Stomach (tissue), 9 donors: ENCODE results near the gene LARGE1. TPM values are rescaled to one million over a fixed set of nuclear protein-coding genes. Genes with fewer than 3 reads are reported as not detected.

ENCODE experiments used
- DNase-seq, 2 donors: peaks; one replicate each; pipeline versions ENCODE4 v3.0.0 to v3.0.0-alpha.2; 2013 to 2019
- H3K27ac ChIP-seq, 5 donors: fragments of 200-600 bp in 4 of 5; sonication (generic) in 4 of 5; one replicate each; pipeline ENCODE4 v1.5.1; 2013 to 2019; ENCODE audit warnings: mild to moderate bottlenecking in 1 of 5, moderate library complexity in 1 of 5
- H3K27me3 ChIP-seq, 3 donors: fragments of 200-600 bp; sonication (generic); one replicate each; pipeline ENCODE4 v1.5.1; 2017 to 2019; ENCODE audit warnings: mixed run types in 1 of 3
- H3K36me3 ChIP-seq, 4 donors: fragments of 200-600 bp; sonication (generic); 1 replicate in 3 of 4; 2 replicates in 1 of 4; pipeline ENCODE4 v1.5.1; 2016 to 2019
- H3K4me1 ChIP-seq, 4 donors: fragments of 200-600 bp; sonication (generic); one replicate each; pipeline ENCODE4 v1.5.1; 2016 to 2019
- H3K4me3 ChIP-seq, 4 donors: fragments of 200-600 bp; sonication (generic) in 3 of 4; one replicate each; pipeline ENCODE4 v1.5.1; 2016 to 2019; ENCODE audit warnings: mild to moderate bottlenecking in 1 of 4
- H3K9me3 ChIP-seq, 4 donors: fragments of 200-600 bp; sonication (generic); one replicate each; pipeline ENCODE4 v1.5.1; 2016 to 2019
- CTCF ChIP-seq, 7 experiments: fragments of 450-650 bp in 4 of 7; fragments of 200-600 bp in 3 of 7; sonication (generic) in 3 of 7; IDR thresholded peaks; one replicate each; pipeline ENCODE4 v1.5.1; 2016 to 2019; ENCODE audit warnings: antibody characterized with exemption in 7 of 7, control low read depth in 2 of 7, mild to moderate bottlenecking in 1 of 7
- EP300 ChIP-seq: sonication (generic); formaldehyde crosslinking; IDR thresholded peaks from one replicate; pipeline ENCODE4 v1.6.1; 2017; ENCODE audit warnings: antibody characterized with exemption
- POLR2A ChIP-seq, 4 donors: fragments of 450-650 bp; IDR thresholded peaks; one replicate each; pipeline ENCODE4 v1.6.1; 2016; ENCODE audit warnings: antibody characterized with exemption in 4 of 4, control low read depth in 2 of 4, mild to moderate bottlenecking in 1 of 4, moderate library complexity in 1 of 4
- POLR2AphosphoS5 ChIP-seq, 3 donors: sonication (generic); formaldehyde crosslinking; IDR thresholded peaks; one replicate each; pipeline ENCODE4 v1.6.1; 2016; ENCODE audit warnings: antibody characterized with exemption in 3 of 3
- WGBS, 5 donors: extraction: QIAGEN DNeasy Blood & Tissue Kit in 3 of 5; methylation state at CpG; one replicate each; pipeline versions ENCODE4 v1.1.5 to v1.1.7; 2013 to 2018; 5-methylcytosine and 5-hydroxymethylcytosine counted together
- intact Hi-C: fragments of 100-400 bp; cut with DNase I; formaldehyde crosslinking; loops from one replicate; pipeline ENCODE4 v1.15.1; 2023; ENCODE audit warnings: low total_unique reads
- polyA plus RNA-seq, 3 donors: library from polyadenylated mRNA; stranded (reverse); fragments of 200-250 nt; gene quantifications; one replicate each; pipeline ENCODE4 v1.2.3, GENCODE V29; 2013
- total RNA-seq, 5 donors: library from RNA; depleted of rRNA; stranded (reverse); fragments of >200 nt; gene quantifications; one replicate each; pipeline versions ENCODE4 v1.1.0 to v1.2.3, GENCODE V29; 2014 to 2016
- donor health status: healthy with polysubstance abuse.
- donor health status: Bipolar disorder and iron deficiency.
- donor health status: healthy.

LARGE1 gene
- total and polyA plus RNA-seq, 8 donors = 3.5 to 110 (median 51.6) TPM

- no peaks in the 10 kb centered on the region for H3K27me3 ChIP-seq
- no peak overlapping the region for H3K27ac ChIP-seq
- TF ChIP-seq CTCF (IDR thresholded peaks at IDR 0.05) = no peak
- no peak for TF ChIP-seq EP300
- no peak for TF ChIP-seq POLR2A (IDR thresholded peaks at IDR 0.05)
- no peak for TF ChIP-seq POLR2AphosphoS5 (IDR thresholded peaks at IDR 0.05)
- peaks cover 0 to 15% (median 0%) of the 10 kb centered on the region in 4 donors for H3K4me1 ChIP-seq
- H3K9me3 ChIP-seq = no peaks in the 10 kb centered on the region
- DNase-seq = no peak
- intact Hi-C loops = no loop called here
- WGBS, 5 donors = 64 to 80% (median 71%) methylated on average over 6 of the region's 6 CpGs
- H3K36me3 ChIP-seq = no peaks in the 10 kb centered on the region
- H3K4me3 ChIP-seq = no peak overlapping the region
Measured at GRCh38 chr22:33470456-33470855, 449.8 kb downstream of the LARGE1 start.

GRCh38 chr22:33467620-33468095 is 452.6 kb downstream of the LARGE1 start:
- H3K4me1 ChIP-seq = peaks cover 0 to 15% (median 0%) of the 10 kb centered on the region in 4 donors
- no peaks in the 10 kb centered on the region for H3K9me3 ChIP-seq
- no peak for DNase-seq
- H3K4me3 ChIP-seq = no peak overlapping the region
- TF ChIP-seq POLR2A (IDR thresholded peaks at IDR 0.05) (no peak), EP300 (no peak), POLR2AphosphoS5 (IDR thresholded peaks at IDR 0.05) (no peak), CTCF (IDR thresholded peaks at IDR 0.05) (no peak)
- H3K27me3 ChIP-seq = no peaks in the 10 kb centered on the region
- H3K27ac ChIP-seq = no peak overlapping the region
- WGBS, 5 donors = 82 to 89% (median 88%) methylated on average over 5 of the region's 5 CpGs
- H3K36me3 ChIP-seq = no peaks in the 10 kb centered on the region
- intact Hi-C loops = no loop called here

GRCh38 chr22:33467080-33467479 is 453.2 kb downstream of the LARGE1 start:
- DNase-seq = no peak
- intact Hi-C loops = no loop called here
- H3K4me3 ChIP-seq = no peak overlapping the region
- H3K27me3 ChIP-seq = no peaks in the 10 kb centered on the region
- H3K9me3 ChIP-seq = peaks cover 0 to 5% (median 3%) of the 10 kb centered on the region in 4 donors
- no peaks in the 10 kb centered on the region for H3K36me3 ChIP-seq
- 20 to 37% (median 25%) methylated on average over 2 of the region's 2 CpGs for WGBS, 5 donors
- H3K4me1 ChIP-seq = peaks cover 0 to 15% (median 0%) of the 10 kb centered on the region in 4 donors
- TF ChIP-seq CTCF (IDR thresholded peaks at IDR 0.05) = no peak
- no peak overlapping the region for H3K27ac ChIP-seq

- Histone ChIP-seq H3K27ac (no peak overlapping the region), H3K9me3 (peaks cover 0 to 13% (median 6%) of the 10 kb centered on the region in 4 donors), H3K4me3 (no peak overlapping the region), H3K4me1 (peaks cover 0 to 15% (median 2%) of the 10 kb centered on the region in 4 donors), H3K27me3 (no peaks in the 10 kb centered on the region), H3K36me3 (no peaks in the 10 kb centered on the region)
- intact Hi-C loops = no loop called here
- 50 to 75% (median 69%) methylated on average over 5 of the region's 5 CpGs for WGBS, 5 donors
- TF ChIP-seq CTCF (IDR thresholded peaks at IDR 0.05) = no peak
- no peak for TF ChIP-seq POLR2A (IDR thresholded peaks at IDR 0.05)
- TF ChIP-seq POLR2AphosphoS5 (IDR thresholded peaks at IDR 0.05) = no peak
- no peak for TF ChIP-seq EP300
- DNase-seq = no peak
Measured at GRCh38 chr22:33465554-33465953, 454.7 kb downstream of the LARGE1 start.
